ENCODE results near the gene HDAC3. TPM values are rescaled to one million over a fixed set of nuclear protein-coding genes. Genes with fewer than 3 reads are reported as not detected.
A peak's percentile ranks its signal among the peaks of the same experiment; 100 is the strongest.

Gene HDAC3
- total RNA-seq, 2 donors from 2014 or later = 53.5 to 56.2 TPM

DNA sequence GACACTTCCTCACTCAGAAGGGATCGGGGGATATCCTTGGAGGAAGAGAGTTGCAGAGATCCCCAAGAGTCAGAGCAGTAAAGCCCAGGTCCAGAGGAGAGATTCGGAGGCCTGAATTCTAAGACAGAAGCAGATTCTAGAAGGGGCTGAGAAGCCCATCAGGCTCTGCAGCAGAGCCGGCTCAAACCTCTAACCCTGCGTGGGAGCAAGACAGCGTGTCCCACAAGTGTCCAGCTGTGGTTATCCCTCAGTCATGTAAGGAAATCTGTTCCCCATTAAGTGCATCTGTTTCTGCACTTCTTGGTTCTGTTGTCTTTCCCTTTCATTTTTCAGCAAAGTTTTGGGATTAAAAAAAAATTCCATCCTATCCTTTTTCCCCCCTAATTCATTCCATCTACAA is 13.0 kb downstream of the HDAC3 start:
- Histone ChIP-seq H3K4me1 (ENCODE audit: control insufficient read depth in 1 of 2, low read depth in 2 of 2) (peaks cover 0 to 6% of the 10 kb centered on the region in 2 donors), H3K4me3 (no peak overlapping the region), H3K27me3 (replicated peaks; ENCODE audit: insufficient read depth) (no peaks in the 10 kb centered on the region), H3K36me3 (peaks cover 59% of the 10 kb centered on the region), H3K27ac (no peak overlapping the region), H3K9me3 (no peaks in the 10 kb centered on the region)
- ATAC-seq (ENCODE audit: insufficient number of reproducible peaks, low FRiP score, low read depth) (no peak), DNase-seq (ENCODE audit: low spot score) (no peak)
- TF ChIP-seq, protein P1, sequence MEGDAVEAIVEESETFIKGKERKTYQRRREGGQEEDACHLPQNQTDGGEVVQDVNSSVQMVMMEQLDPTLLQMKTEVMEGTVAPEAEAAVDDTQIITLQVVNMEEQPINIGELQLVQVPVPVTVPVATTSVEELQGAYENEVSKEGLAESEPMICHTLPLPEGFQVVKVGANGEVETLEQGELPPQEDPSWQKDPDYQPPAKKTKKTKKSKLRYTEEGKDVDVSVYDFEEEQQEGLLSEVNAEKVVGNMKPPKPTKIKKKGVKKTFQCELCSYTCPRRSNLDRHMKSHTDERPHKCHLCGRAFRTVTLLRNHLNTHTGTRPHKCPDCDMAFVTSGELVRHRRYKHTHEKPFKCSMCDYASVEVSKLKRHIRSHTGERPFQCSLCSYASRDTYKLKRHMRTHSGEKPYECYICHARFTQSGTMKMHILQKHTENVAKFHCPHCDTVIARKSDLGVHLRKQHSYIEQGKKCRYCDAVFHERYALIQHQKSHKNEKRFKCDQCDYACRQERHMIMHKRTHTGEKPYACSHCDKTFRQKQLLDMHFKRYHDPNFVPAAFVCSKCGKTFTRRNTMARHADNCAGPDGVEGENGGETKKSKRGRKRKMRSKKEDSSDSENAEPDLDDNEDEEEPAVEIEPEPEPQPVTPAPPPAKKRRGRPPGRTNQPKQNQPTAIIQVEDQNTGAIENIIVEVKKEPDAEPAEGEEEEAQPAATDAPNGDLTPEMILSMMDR (IDR thresholded peaks at IDR 0.05) = no peak

DNA sequence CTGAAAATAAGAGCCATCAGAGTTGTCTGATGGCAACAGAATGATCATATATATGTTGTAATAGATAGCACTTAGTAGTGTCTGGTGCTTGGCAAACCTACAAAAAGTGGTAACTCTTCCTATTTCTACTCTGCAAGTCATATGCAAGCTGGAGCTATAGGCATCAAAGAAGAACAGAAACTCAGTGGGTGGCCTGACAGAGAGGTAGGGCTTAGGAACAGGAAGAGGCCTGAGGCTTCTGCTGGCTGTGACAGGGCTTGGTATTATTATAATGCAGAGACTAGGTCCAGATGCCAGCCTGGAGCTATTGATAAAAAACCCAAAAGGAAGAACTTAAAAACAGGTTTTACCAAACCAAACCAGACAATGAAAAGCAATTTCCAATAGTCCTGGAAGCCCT is 13.5 kb downstream of the HDAC3 start:
- no peak for ATAC-seq (ENCODE audit: insufficient number of reproducible peaks, low FRiP score, low read depth)
- H3K4me3 ChIP-seq = no peak overlapping the region
- peaks cover 0 to 6% of the 10 kb centered on the region in 2 donors for H3K4me1 ChIP-seq (ENCODE audit: control insufficient read depth in 1 of 2, low read depth in 2 of 2)
- peaks cover 55% of the 10 kb centered on the region for H3K36me3 ChIP-seq
- no peaks in the 10 kb centered on the region for H3K9me3 ChIP-seq
- no peak overlapping the region for H3K27ac ChIP-seq
- no peak for DNase-seq (ENCODE audit: low spot score)
- TF ChIP-seq, protein P1 (IDR thresholded peaks at IDR 0.05) = no peak
- H3K27me3 ChIP-seq (replicated peaks; ENCODE audit: insufficient read depth) = no peaks in the 10 kb centered on the region

DNA sequence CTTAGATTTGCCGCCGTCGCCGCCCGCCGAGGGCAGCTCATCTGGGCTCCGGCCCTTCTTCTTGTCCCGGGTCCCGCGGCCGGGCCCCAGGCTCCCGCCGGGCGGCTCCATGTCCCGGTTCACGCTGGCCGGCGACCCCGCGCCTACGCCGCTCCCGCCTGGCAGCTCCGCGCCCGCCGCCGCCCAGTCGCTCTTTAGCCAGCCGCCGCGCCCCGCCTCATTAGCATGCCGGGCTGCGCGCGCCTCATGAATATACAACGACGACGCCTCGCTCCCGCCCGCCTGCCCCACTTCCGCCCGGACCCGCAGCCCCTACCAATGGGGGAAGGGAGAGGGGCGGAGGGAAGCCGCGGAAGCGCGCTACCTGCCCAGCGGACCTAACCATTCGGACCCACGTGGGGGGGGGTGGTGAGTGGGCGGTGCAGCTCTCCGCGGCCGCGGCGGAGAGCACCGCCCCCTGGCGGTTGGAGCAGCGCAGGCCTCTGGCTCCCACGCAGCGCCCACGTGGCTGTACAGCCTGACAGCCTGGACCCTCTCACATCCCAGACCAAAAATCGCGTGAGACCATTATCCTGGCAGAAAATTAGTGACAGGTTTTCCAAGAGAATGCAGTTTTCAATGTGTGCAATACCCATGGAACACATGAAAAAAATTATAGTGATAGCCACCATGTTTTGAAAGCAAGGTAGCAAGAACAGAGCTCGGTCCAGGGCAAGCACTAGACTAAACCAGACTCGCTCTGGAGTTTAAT is 17.7 kb downstream of the HDAC3 start, which contains the start of gene DIAPH1:
Gene DIAPH1, minus strand, starts transcription at position 197 of the 751 bp plus-strand sequence. Its CDS starts 86 bp downstream, at position 111.
- TF ChIP-seq, protein P1 (IDR thresholded peaks at IDR 0.05) = peak; percentile 100
- H3K9me3 ChIP-seq = no peaks in the 10 kb centered on the region
- H3K27ac ChIP-seq = peak within 1 kb of the TSS; percentile 93 to 95
- H3K4me3 ChIP-seq = peak within 1 kb of the TSS; percentile 94
- H3K4me1 ChIP-seq (ENCODE audit: control insufficient read depth in 1 of 2, low read depth in 2 of 2) = peaks cover 12 to 33% of the 10 kb centered on the region in 2 donors
- no peaks in the 10 kb centered on the region for H3K27me3 ChIP-seq (replicated peaks; ENCODE audit: insufficient read depth)
- DNase-seq (ENCODE audit: low spot score) = peak; percentile 95
- peaks cover 27% of the 10 kb centered on the region for H3K36me3 ChIP-seq
- ATAC-seq (ENCODE audit: insufficient number of reproducible peaks, low FRiP score, low read depth) = peak; percentile 93

DNA sequence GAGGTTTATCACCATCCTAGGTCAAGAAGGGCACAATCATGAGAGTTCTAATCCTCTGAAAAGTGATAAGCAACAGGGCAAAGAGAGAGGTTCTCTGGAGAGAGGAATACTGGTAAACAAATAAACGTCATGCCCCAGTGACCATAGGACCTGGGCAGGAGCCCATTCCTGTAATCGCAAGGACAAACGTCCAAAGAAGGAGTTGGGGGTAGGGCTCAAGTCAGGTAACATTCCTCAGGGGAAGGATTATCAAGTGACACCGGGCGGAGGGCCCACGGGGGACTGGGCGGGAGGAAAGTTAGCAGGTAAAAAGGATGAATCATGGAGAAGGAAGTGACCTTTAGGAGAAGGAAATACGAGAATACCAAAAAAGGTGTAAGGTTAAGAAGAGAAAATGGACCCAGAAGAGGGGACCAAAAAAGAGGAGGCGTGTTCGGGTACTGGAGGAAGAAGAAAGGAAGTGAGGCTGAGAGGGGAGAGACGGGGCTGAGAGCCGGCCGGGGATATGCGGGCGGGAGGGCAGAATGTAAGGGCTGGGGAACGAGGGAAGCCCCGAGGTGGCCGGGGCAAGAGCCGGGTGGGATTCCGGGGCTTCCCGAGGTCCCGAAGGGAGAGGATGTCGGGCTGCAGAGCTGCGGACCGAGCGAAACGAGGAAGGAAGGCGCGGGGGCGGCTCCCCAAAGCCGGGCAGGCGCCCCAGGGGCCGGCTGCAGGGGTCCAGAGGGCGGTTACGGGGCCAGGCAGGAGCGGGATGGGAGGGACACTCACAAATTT is 18.4 kb downstream of the HDAC3 start:
- H3K27ac ChIP-seq = peak overlapping the region; percentile 93 to 95
- TF ChIP-seq, protein P1 (IDR thresholded peaks at IDR 0.05) = no peak
- ATAC-seq (ENCODE audit: insufficient number of reproducible peaks, low FRiP score, low read depth) (no peak), DNase-seq (ENCODE audit: low spot score) (no peak)
- H3K4me1 ChIP-seq (ENCODE audit: control insufficient read depth in 1 of 2, low read depth in 2 of 2) = peaks cover 18 to 41% of the 10 kb centered on the region in 2 donors
- no peaks in the 10 kb centered on the region for H3K9me3 ChIP-seq
- H3K36me3 ChIP-seq = peaks cover 23% of the 10 kb centered on the region
- H3K27me3 ChIP-seq (replicated peaks; ENCODE audit: insufficient read depth) = no peaks in the 10 kb centered on the region
- H3K4me3 ChIP-seq = peak overlapping the region; percentile 94

DNA sequence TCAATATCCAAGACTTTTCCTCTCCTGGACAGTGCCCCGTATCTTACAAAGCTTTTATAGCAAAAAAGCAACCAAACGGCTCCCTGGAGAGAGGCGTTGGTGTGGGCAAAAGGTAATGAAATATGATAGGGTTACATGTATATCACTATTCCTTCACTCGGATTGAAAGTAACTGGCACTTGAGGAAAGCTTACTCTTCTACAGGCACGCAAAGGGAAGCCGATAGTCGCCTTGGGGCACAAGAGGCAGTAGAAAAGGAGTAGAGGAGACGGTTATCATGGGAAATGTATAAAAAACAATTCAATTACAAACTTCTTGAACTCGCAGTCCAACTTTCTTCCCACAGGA is 19.0 kb downstream of the HDAC3 start:
- H3K4me1 ChIP-seq (ENCODE audit: control insufficient read depth in 1 of 2, low read depth in 2 of 2) = peaks cover 19 to 45% of the 10 kb centered on the region in 2 donors
- ATAC-seq (ENCODE audit: insufficient number of reproducible peaks, low FRiP score, low read depth) (no peak), DNase-seq (ENCODE audit: low spot score) (no peak)
- peak overlapping the region; percentile 94 for H3K4me3 ChIP-seq
- peaks cover 18% of the 10 kb centered on the region for H3K36me3 ChIP-seq
- peak overlapping the region; percentile 93 to 95 for H3K27ac ChIP-seq
- no peaks in the 10 kb centered on the region for H3K27me3 ChIP-seq (replicated peaks; ENCODE audit: insufficient read depth)
- H3K9me3 ChIP-seq = no peaks in the 10 kb centered on the region
- TF ChIP-seq, protein P1 (IDR thresholded peaks at IDR 0.05) = no peak
